Muscle layer of colon (tissue), 2 donors: ENCODE measurements around the gene MCFD2.

Experiments
- H3K27ac ChIP-seq: one replicate; pipeline ENCODE4 v1.7.0; 2013; ENCODE audit warnings: low read depth, mild to moderate bottlenecking, low read length, moderate library complexity
- H3K27me3 ChIP-seq, 2 donors: one replicate each; pipeline ENCODE4 v1.7.0; 2013; ENCODE audit warnings: low read length in 2 of 2, mild to moderate bottlenecking in 2 of 2; ENCODE audit not compliant: insufficient read depth in 2 of 2, control insufficient read depth in 1 of 2
- H3K36me3 ChIP-seq: one replicate; pipeline ENCODE4 v1.7.0; 2013; ENCODE audit warnings: mild to moderate bottlenecking, low read length; ENCODE audit not compliant: insufficient read depth
- H3K4me1 ChIP-seq: one replicate; pipeline ENCODE4 v1.7.0; 2013; ENCODE audit warnings: mild to moderate bottlenecking, low read length; ENCODE audit not compliant: insufficient read depth
- H3K4me3 ChIP-seq, 2 donors: one replicate each; pipeline ENCODE4 v1.7.0; 2013; ENCODE audit warnings: low read length in 2 of 2, low read depth in 1 of 2, mild to moderate bottlenecking in 1 of 2, moderate library complexity in 1 of 2
- H3K9ac ChIP-seq: one replicate; pipeline ENCODE4 v1.7.0; 2013; ENCODE audit warnings: low read length
- H3K9me3 ChIP-seq: one replicate; pipeline ENCODE4 v1.7.0; 2013; ENCODE audit warnings: mild to moderate bottlenecking, low read length
- donor health status: abdominal sarcoma.
- donor health status: Adenocarcinoma of cecum.

The MCFD2 gene

GRCh38 chr2:46852124-46852523 lies 63.5 kb downstream of the MCFD2 start:
- H3K27ac ChIP-seq, result peak overlapping the region; percentile 25
- no peaks in the 10 kb centered on the region for H3K27me3 ChIP-seq
- peaks cover 64% of the 10 kb centered on the region for H3K4me1 ChIP-seq
- H3K9me3 ChIP-seq, result no peaks in the 10 kb centered on the region
- H3K36me3 ChIP-seq, result no peaks in the 10 kb centered on the region
- no peak overlapping the region for H3K9ac ChIP-seq
- H3K4me3 ChIP-seq, result no peak overlapping the region
